ENCODE data around the gene BPIFB3.

DNA sequence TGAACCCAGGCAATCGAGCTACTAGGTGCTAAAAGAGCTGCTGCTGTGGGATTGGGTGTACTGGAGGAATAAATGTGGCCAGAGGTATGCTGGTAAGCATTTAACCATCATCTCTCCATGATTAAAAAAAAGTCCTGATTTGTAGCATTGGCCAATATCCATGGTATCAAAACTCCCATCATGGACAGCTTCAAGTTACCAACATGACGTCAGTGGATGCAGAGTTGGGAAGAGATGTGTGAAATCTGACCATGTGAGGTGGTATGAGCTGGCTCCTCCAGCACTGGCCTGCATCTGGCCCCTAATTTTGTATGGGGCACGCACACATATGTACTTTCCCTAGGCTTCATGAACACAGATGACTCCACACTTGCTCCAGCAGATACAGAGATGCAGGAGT, 37.4 kb downstream of the BPIFB3 start:
- no peak for TF ChIP-seq POLR2A (IDR thresholded peaks at IDR 0.05; ENCODE audit: low read length)
- TF ChIP-seq GATA1 (IDR thresholded peaks at IDR 0.05; ENCODE audit: low read depth, low read length), result no peak
